ENCODE data around the gene FAM240B. TPM values are rescaled to one million over a fixed set of nuclear protein-coding genes. Genes with fewer than 3 reads are reported as not detected.

Gene FAM240B
- total and polyA plus RNA-seq, 10 of the 15 experiments (the other 5 are each of a cell fraction or from before 2014, with no cell fraction given), result not detected

DNA sequence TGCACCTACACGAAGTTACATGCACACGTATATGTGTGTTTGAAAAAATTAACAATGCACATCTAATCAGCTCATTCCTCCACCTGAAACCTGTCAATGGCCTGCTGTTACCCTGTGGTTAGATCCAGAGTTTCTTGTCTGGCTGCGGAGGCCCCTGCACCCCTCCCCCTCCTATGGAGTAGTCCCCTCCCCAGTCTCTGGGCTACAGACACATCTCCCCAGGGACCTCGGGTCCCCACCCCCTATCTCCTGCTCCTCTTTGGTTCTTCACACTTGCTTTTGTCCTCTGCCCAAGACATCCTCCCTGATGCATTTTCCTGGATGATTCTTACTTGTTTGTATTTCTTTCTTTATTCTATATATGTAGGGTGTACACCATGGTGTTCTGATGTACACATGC lies 27.2 kb downstream of the FAM240B start:
- WGBS (ENCODE audit: insufficient coverage, insufficient replicate concordance, low lambda C conversion rate, missing lambda C conversion rate), result 59% methylated on average over 3 of the region's 4 CpGs
- BruUV-seq (replicated peaks), result no TSS peak
- Histone ChIP-seq H3K9ac (ENCODE audit: control insufficient read depth, insufficient read depth, low read length) (no peak overlapping the region), H3K4me2 (ENCODE audit: control insufficient read depth, insufficient read depth) (no peak overlapping the region), H3K9me3 (replicated peaks; ENCODE audit: control insufficient read depth, insufficient read depth, low read length) (no peaks in the 10 kb centered on the region; the same call in 2 of the 3 replicates), H3K36me3 (ENCODE audit: control insufficient read depth in 2 of 2, insufficient read depth in 2 of 2, low read length in 1 of 2) (no peaks in the 10 kb centered on the region), H3K27ac (ENCODE audit: control insufficient read depth, insufficient read depth) (no peak overlapping the region), H2AFZ (ENCODE audit: control insufficient read depth, low read depth, low read length) (no peak overlapping the region), H3K79me2 (ENCODE audit: control insufficient read depth, insufficient read depth, low read length) (no peaks in the 10 kb centered on the region), H3K4me3 (no peak overlapping the region), H3K27me3 (replicated peaks in 1 of 2; ENCODE audit: control insufficient read depth in 2 of 2, insufficient read depth in 2 of 2, low read length in 1 of 2) (no peaks in the 10 kb centered on the region), H4K20me1 (ENCODE audit: control insufficient read depth, insufficient read depth) (no peaks in the 10 kb centered on the region), H3K4me1 (ENCODE audit: control insufficient read depth, insufficient read depth, low read length) (no peaks in the 10 kb centered on the region)
- intact Hi-C loops (cut with micrococcal nuclease; ENCODE audit: unreplicated experiment) (no loop called here), in situ Hi-C loops (cut with MboI) (loop anchor here (25.0 kb wide), 1 partner anchor 780 kb away; the partner anchor contains the start of gene SLC25A51)
- no peak for DNase-seq (ENCODE audit: low read depth, low spot score)
- ChIA-PET RAD21 (ENCODE audit: unreplicated experiment) (no interaction called here), SMC1A (ENCODE audit: uncharacterized antibody, unreplicated experiment) (no interaction called here), CTCF (interaction anchor here (0.6 kb wide), 1 partner anchor 47 kb away, joined by 3 read pairs; no protein-coding TSS in a partner anchor), POLR2A (no interaction called here)
- no peak for FAIRE-seq
- no peak for TF ChIP-seq HDAC2 (IDR thresholded peaks at IDR 0.05)
- no peak for TF ChIP-seq CHD1 (IDR thresholded peaks at IDR 0.05; ENCODE audit: low read depth, low read length)
- TF ChIP-seq SMC3 (IDR thresholded peaks at IDR 0.05; ENCODE audit: borderline replicate concordance, low read length), result no peak
- TF ChIP-seq MYC (IDR thresholded peaks at IDR 0.05; ENCODE audit: insufficient read depth, insufficient read length, insufficient replicate concordance, low read length, severe bottlenecking), result no peak
- TF ChIP-seq MTA2 (IDR thresholded peaks at IDR 0.05; ENCODE audit: low read depth), result no peak
- TF ChIP-seq POU2F2 (IDR thresholded peaks at IDR 0.05; ENCODE audit: borderline replicate concordance, low read depth, low read length), result no peak
- no peak for TF ChIP-seq IKZF2 (IDR thresholded peaks at IDR 0.05)
- TF ChIP-seq PAX5 (IDR thresholded peaks at IDR 0.05; ENCODE audit: borderline replicate concordance, low read depth, low read length), result no peak
- ATAC-seq, result no peak

DNA sequence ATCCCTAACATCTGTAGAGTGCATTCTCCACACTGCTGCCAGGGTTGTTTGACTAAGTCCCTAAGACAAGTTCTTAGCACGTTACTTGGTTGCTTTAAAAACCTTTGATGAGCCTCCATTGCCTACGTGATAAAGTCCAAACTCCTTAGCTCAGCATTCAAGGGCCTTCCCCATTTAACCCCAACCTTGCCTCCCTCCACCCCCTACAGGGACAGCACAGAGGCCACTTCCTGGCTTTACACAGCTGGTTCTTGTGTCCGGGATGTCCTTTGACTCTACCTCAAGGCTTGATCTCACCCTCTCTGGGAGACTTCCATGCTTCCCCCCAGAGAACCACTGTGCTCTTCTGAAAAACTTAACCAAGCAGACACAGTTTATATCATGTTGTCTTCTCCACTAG lies 29.4 kb downstream of the FAM240B start:
- Histone ChIP-seq H3K4me2 (ENCODE audit: control insufficient read depth, insufficient read depth) (no peak overlapping the region), H4K20me1 (ENCODE audit: control insufficient read depth, insufficient read depth) (no peaks in the 10 kb centered on the region), H3K9me3 (replicated peaks; ENCODE audit: control insufficient read depth, insufficient read depth, low read length) (no peaks in the 10 kb centered on the region; the same call in 2 of the 3 replicates), H3K27me3 (replicated peaks in 1 of 2; ENCODE audit: control insufficient read depth in 2 of 2, insufficient read depth in 2 of 2, low read length in 1 of 2) (no peaks in the 10 kb centered on the region), H3K4me3 (no peak overlapping the region), H3K9ac (ENCODE audit: control insufficient read depth, insufficient read depth, low read length) (no peak overlapping the region), H2AFZ (ENCODE audit: control insufficient read depth, low read depth, low read length) (peak overlapping the region; percentile 29), H3K4me1 (ENCODE audit: control insufficient read depth, insufficient read depth, low read length) (no peaks in the 10 kb centered on the region), H3K36me3 (ENCODE audit: control insufficient read depth in 2 of 2, insufficient read depth in 2 of 2, low read length in 1 of 2) (no peaks in the 10 kb centered on the region), H3K79me2 (ENCODE audit: control insufficient read depth, insufficient read depth, low read length) (no peaks in the 10 kb centered on the region), H3K27ac (ENCODE audit: control insufficient read depth, insufficient read depth) (no peak overlapping the region)
- DNase-seq (ENCODE audit: low read depth, low spot score) (no peak), ATAC-seq (peak; percentile 31; the same call in 2 of the 3 replicates), FAIRE-seq (no peak)
- BruUV-seq (replicated peaks), result no TSS peak
- WGBS (ENCODE audit: insufficient coverage, insufficient replicate concordance, low lambda C conversion rate, missing lambda C conversion rate), result 21% methylated on average over 3 of the region's 3 CpGs
- ChIA-PET SMC1A (ENCODE audit: uncharacterized antibody, unreplicated experiment) (interaction anchor here (1.0 to 3.8 kb wide), 8 partner anchors 8 to 48 kb away, joined by 3 to 27 read pairs (median 7); no protein-coding TSS in a partner anchor), CTCF (interaction anchor here (1.1 to 2.8 kb wide), 8 partner anchors 8 to 48 kb away, joined by 3 to 16 read pairs (median 6); no protein-coding TSS in a partner anchor), RAD21 (ENCODE audit: unreplicated experiment) (interaction anchor here (0.6 to 3.1 kb wide), 6 partner anchors 9 to 48 kb away, joined by 3 to 23 read pairs (median 6); no protein-coding TSS in a partner anchor), POLR2A (interaction anchor here (1.0 to 1.4 kb wide), 4 partner anchors 9 to 41 kb away, joined by 3 to 6 read pairs (median 3); no protein-coding TSS in a partner anchor)
- intact Hi-C loops (cut with micrococcal nuclease; ENCODE audit: unreplicated experiment), result no loop called here
- TF ChIP-seq BHLHE40 (IDR thresholded peaks at IDR 0.05; ENCODE audit: borderline replicate concordance in 1 of 2, low read depth in 2 of 2, low read length in 1 of 2) (peak in 1 of 2 experiments; percentile 16; a peak in 1 of 4 replicates), IKZF2 (IDR thresholded peaks at IDR 0.05) (peak; percentile 27 to 30; a peak in 2 of 4 replicates), ZBED1 (IDR thresholded peaks at IDR 0.05; ENCODE audit: borderline replicate concordance) (no peak)
- TF ChIP-seq, protein P1, sequence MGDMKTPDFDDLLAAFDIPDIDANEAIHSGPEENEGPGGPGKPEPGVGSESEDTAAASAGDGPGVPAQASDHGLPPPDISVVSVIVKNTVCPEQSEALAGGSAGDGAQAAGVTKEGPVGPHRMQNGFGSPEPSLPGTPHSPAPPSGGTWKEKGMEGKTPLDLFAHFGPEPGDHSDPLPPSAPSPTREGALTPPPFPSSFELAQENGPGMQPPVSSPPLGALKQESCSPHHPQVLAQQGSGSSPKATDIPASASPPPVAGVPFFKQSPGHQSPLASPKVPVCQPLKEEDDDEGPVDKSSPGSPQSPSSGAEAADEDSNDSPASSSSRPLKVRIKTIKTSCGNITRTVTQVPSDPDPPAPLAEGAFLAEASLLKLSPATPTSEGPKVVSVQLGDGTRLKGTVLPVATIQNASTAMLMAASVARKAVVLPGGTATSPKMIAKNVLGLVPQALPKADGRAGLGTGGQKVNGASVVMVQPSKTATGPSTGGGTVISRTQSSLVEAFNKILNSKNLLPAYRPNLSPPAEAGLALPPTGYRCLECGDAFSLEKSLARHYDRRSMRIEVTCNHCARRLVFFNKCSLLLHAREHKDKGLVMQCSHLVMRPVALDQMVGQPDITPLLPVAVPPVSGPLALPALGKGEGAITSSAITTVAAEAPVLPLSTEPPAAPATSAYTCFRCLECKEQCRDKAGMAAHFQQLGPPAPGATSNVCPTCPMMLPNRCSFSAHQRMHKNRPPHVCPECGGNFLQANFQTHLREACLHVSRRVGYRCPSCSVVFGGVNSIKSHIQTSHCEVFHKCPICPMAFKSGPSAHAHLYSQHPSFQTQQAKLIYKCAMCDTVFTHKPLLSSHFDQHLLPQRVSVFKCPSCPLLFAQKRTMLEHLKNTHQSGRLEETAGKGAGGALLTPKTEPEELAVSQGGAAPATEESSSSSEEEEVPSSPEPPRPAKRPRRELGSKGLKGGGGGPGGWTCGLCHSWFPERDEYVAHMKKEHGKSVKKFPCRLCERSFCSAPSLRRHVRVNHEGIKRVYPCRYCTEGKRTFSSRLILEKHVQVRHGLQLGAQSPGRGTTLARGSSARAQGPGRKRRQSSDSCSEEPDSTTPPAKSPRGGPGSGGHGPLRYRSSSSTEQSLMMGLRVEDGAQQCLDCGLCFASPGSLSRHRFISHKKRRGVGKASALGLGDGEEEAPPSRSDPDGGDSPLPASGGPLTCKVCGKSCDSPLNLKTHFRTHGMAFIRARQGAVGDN (IDR thresholded peaks at IDR 0.05), result 0 out of 2 replicates have a peak, but pooled peaks have one; percentile 27
- in situ Hi-C loops (cut with MboI), result loop anchor here (25.0 kb wide), 1 partner anchor 778 kb away; the partner anchor contains the start of gene SLC25A51
